Progenitor cell of endocrine pancreas (in vitro differentiated cells): ENCODE measurements around the gene EPB41L4B. TPM values are rescaled to one million over a fixed set of nuclear protein-coding genes. Genes with fewer than 3 reads are reported as not detected.
"Not testable (repeated sequence)": the region's sequence is repeated elsewhere in the genome, so short reads cannot be mapped to it uniquely, and the experiment has no call there.

Source experiments
- DNase-seq: peaks from one replicate; pipeline ENCODE4 v3.0.0; 2021; ENCODE audit warnings: low spot score; ENCODE audit not compliant: unreplicated experiment
- H3K27ac Mint-ChIP-seq: 2 replicates; pipeline ENCODE4 v1.8.0; 2021; ENCODE audit warnings: mild to moderate bottlenecking, moderate library complexity, mixed read lengths
- H3K27me3 Mint-ChIP-seq: 2 replicates; pipeline ENCODE4 v1.8.0; 2021; ENCODE audit warnings: mixed read lengths
- H3K36me3 Mint-ChIP-seq: 2 replicates; pipeline ENCODE4 v1.8.0; 2022; ENCODE audit warnings: mixed read lengths; ENCODE audit not compliant: insufficient read depth
- H3K4me1 Mint-ChIP-seq: 2 replicates; pipeline ENCODE4 v1.8.0; 2021; ENCODE audit warnings: low read depth, mixed read lengths
- H3K4me3 Mint-ChIP-seq: 2 replicates; pipeline ENCODE4 v1.8.0; 2021; ENCODE audit warnings: low read depth, mild to moderate bottlenecking, moderate library complexity, mixed read lengths
- H3K9me3 Mint-ChIP-seq: 2 replicates; pipeline ENCODE4 v1.8.0; 2021; ENCODE audit warnings: low read depth, mixed read lengths
- CTCF ChIP-seq: fragments of 200-600 bp; sonication (generic); IDR thresholded peaks from one replicate; pipeline ENCODE4 v1.5.0; 2021; ENCODE audit warnings: antibody characterized with exemption, mild to moderate bottlenecking; ENCODE audit not compliant: unreplicated experiment
- total RNA-seq: library from RNA; stranded (reverse); gene quantifications from 2 replicates; pipeline ENCODE4 v1.2.1, GENCODE V29; 2021

Gene EPB41L4B
- total RNA-seq, 1 donor from 2014 or later, result 7.7 TPM

GRCh38 chr9:109225629-109226028 lies 95.2 kb downstream of the EPB41L4B start:
- H3K27ac Mint-ChIP-seq, result no peak overlapping the region
- no peak overlapping the region for H3K4me3 Mint-ChIP-seq
- no peaks in the 10 kb centered on the region for H3K9me3 Mint-ChIP-seq
- H3K27me3 Mint-ChIP-seq, result peaks cover 8% of the 10 kb centered on the region
- H3K36me3 Mint-ChIP-seq, result no peaks in the 10 kb centered on the region
- no peak for DNase-seq
- H3K4me1 Mint-ChIP-seq, result peaks cover 9% of the 10 kb centered on the region
- no peak for TF ChIP-seq CTCF

GRCh38 chr9:109224751-109225150 lies 96.1 kb downstream of the EPB41L4B start:
- H3K9me3 Mint-ChIP-seq, result no peaks in the 10 kb centered on the region

DNA sequence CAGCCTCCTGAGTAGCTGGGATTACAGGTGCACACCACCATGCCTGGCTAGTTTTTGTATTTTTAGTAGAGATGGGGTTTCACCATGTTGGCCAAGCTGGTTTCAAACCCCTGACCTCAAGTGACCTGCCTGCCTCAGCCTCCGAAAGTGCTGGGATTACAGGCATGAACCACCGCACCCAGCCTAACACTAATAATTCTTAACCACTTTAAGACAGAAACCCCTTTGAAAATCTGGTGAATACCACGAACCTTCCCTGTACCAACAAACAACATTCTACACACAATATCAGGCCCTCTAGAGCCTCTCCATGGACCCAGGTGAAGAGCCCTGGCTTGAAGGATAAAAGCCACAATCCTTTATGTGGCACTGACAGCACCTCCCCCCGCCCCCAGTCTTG lies 102.6 kb downstream of the EPB41L4B start:
- H3K27me3 Mint-ChIP-seq, result peaks cover 29% of the 10 kb centered on the region
- not testable (repeated sequence) for H3K9me3 Mint-ChIP-seq, H3K4me1 Mint-ChIP-seq, H3K4me3 Mint-ChIP-seq, H3K36me3 Mint-ChIP-seq, H3K27ac Mint-ChIP-seq, DNase-seq

More at GRCh38 chr9:109224751-109225150, 96.1 kb downstream of the EPB41L4B start:
- Mint-ChIP-seq H3K36me3 (no peaks in the 10 kb centered on the region), H3K27me3 (peaks cover 16% of the 10 kb centered on the region), H3K4me3 (no peak overlapping the region), H3K27ac (no peak overlapping the region), H3K4me1 (peaks cover 9% of the 10 kb centered on the region)
- no peak for TF ChIP-seq CTCF
- no peak for DNase-seq

DNA sequence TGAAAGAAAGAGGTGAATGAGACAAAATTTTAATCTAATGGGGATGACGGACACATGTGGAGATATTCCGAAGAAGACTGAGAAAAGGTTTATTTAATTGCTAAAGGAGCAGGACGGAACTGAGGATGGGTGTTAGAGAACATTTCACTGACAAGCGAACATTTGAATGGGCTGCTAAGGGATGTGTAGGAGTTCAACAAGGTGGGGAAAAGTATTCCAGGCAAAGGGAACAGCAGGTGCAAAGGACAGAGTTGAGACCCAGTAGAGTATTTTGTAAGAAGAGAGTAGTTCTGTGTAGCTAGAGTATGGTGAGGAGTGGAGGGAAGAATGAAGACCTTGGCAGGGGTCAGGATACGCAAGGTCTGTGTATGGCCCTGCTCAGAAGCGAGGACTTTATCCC lies 106.4 kb downstream of the EPB41L4B start:
- no peak overlapping the region for H3K4me3 Mint-ChIP-seq
- DNase-seq, result no peak
- TF ChIP-seq CTCF, result no peak
- H3K27ac Mint-ChIP-seq, result no peak overlapping the region
- H3K9me3 Mint-ChIP-seq, result no peaks in the 10 kb centered on the region
- no peaks in the 10 kb centered on the region for H3K36me3 Mint-ChIP-seq
- peaks cover 2% of the 10 kb centered on the region for H3K4me1 Mint-ChIP-seq
- H3K27me3 Mint-ChIP-seq, result peaks cover 16% of the 10 kb centered on the region

- no peak for TF ChIP-seq CTCF
- H3K4me3 Mint-ChIP-seq, result no peak overlapping the region
- H3K27me3 Mint-ChIP-seq, result peaks cover 12% of the 10 kb centered on the region
- H3K4me1 Mint-ChIP-seq, result peaks cover 2% of the 10 kb centered on the region
- no peaks in the 10 kb centered on the region for H3K36me3 Mint-ChIP-seq
- H3K27ac Mint-ChIP-seq, result no peak overlapping the region
- H3K9me3 Mint-ChIP-seq, result no peaks in the 10 kb centered on the region
- no peak for DNase-seq
Observed at GRCh38 chr9:109213285-109214121, 107.4 kb downstream of the EPB41L4B start.

DNA sequence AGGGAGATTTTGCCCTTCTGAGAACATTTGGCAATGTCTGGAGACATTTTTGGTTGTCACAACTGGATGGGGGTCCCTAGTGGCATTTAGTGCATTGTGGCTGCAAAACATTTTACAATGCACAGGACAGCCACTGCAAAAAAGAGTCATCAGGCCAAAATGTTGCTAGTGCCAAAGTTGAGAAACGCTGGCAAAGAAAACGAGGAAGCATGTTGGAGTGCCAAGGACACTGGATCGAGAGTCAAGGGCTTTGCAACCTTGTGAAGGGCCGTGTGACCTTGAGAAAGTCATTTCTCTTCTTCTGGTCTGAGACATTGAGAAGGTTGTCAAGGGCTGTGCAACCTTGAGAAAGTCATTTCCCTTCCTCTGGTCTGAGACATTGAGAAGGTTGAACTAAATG lies 108.1 kb downstream of the EPB41L4B start:
- peaks cover 2% of the 10 kb centered on the region for H3K4me1 Mint-ChIP-seq
- no peaks in the 10 kb centered on the region for H3K36me3 Mint-ChIP-seq
- no peak overlapping the region for H3K4me3 Mint-ChIP-seq
- TF ChIP-seq CTCF, result no peak
- no peaks in the 10 kb centered on the region for H3K9me3 Mint-ChIP-seq
- H3K27ac Mint-ChIP-seq, result no peak overlapping the region
- peaks cover 9% of the 10 kb centered on the region for H3K27me3 Mint-ChIP-seq
- DNase-seq, result no peak
